DOHH2 (cell line): ENCODE data around the gene BCKDHA.

Source experiments
- H3F3A ChIP-seq: fragments of 200-600 bp; sonication (generic), shearing (Covaris generic); 2 replicates; pipeline ENCODE4 v1.6.0; 2016; ENCODE audit warnings: antibody characterized with exemption, mild to moderate bottlenecking; ENCODE audit not compliant: control insufficient read depth, insufficient read depth
- H3K27ac ChIP-seq: fragments of 200-600 bp; sonication (generic); 2 replicates; pipeline ENCODE4 v1.5.1; 2014; ENCODE audit warnings: low read depth, mild to moderate bottlenecking, low read length, moderate library complexity
- H3K27me3 ChIP-seq: fragments of 200-600 bp; sonication (generic); 2 replicates; pipeline ENCODE4 v1.6.1; 2014; ENCODE audit warnings: mild to moderate bottlenecking, low read length, mixed read lengths; ENCODE audit not compliant: control insufficient read depth
- H3K36me3 ChIP-seq: fragments of 200-600 bp; sonication (generic); 2 replicates; pipeline ENCODE4 v1.6.1; 2014; ENCODE audit warnings: mild to moderate bottlenecking, low read length, moderate library complexity, mixed read lengths; ENCODE audit not compliant: control insufficient read depth
- H3K4me1 ChIP-seq: fragments of 200-600 bp; sonication (generic); 2 replicates; pipeline ENCODE4 v1.6.1; 2014; ENCODE audit warnings: mild to moderate bottlenecking, low read length, mixed read lengths; ENCODE audit not compliant: control insufficient read depth
- H3K4me2 ChIP-seq: fragments of 200-600 bp; sonication (generic); 2 replicates; pipeline ENCODE4 v1.6.0; 2014; ENCODE audit warnings: mild to moderate bottlenecking, low read length, moderate library complexity
- H3K4me3 ChIP-seq: fragments of 200-600 bp; sonication (generic); 2 replicates; pipeline ENCODE4 v1.5.1; 2014; ENCODE audit warnings: mild to moderate bottlenecking, low read length, mixed read lengths
- H3K79me2 ChIP-seq: fragments of 200-600 bp; sonication (generic); 2 replicates; pipeline ENCODE4 v1.6.1; 2014; ENCODE audit warnings: mild to moderate bottlenecking, low read length, mixed read lengths; ENCODE audit not compliant: control insufficient read depth
- H3K9me2 ChIP-seq: fragments of 200-600 bp; sonication (generic); replicated peaks from 2 replicates; pipeline ENCODE4 v1.6.1; 2014; ENCODE audit warnings: mild to moderate bottlenecking, low read length, mixed read lengths; ENCODE audit not compliant: control insufficient read depth
- H3K9me3 ChIP-seq: fragments of 200-600 bp; sonication (generic); 2 replicates; pipeline ENCODE4 v1.6.1; 2014; ENCODE audit warnings: antibody characterized with exemption, low read length, mixed read lengths; ENCODE audit not compliant: control insufficient read depth, insufficient read depth
- H4K20me1 ChIP-seq: fragments of 200-600 bp; sonication (generic); 2 replicates; pipeline ENCODE4 v1.6.0; 2014; ENCODE audit warnings: low read depth, mild to moderate bottlenecking, antibody characterized with exemption, low read length, moderate library complexity; ENCODE audit not compliant: control insufficient read depth, insufficient read depth
- EZH2phosphoT487 ChIP-seq: fragments of 200-600 bp; sonication (generic); IDR thresholded peaks from 2 replicates; pipeline ENCODE4 v1.6.1; 2017; ENCODE audit warnings: borderline replicate concordance, mild to moderate bottlenecking, antibody characterized with exemption, low read length, moderate library complexity, mixed read lengths
- TF ChIP-seq, protein P1 (sequence below): fragments of 200-600 bp; sonication (generic); IDR thresholded peaks from one replicate; pipeline ENCODE4 v1.5.1; 2014; ENCODE audit warnings: antibody characterized with exemption, mild to moderate bottlenecking, low read depth, low read length; ENCODE audit not compliant: poor library complexity, severe bottlenecking

BCKDHA gene

DNA sequence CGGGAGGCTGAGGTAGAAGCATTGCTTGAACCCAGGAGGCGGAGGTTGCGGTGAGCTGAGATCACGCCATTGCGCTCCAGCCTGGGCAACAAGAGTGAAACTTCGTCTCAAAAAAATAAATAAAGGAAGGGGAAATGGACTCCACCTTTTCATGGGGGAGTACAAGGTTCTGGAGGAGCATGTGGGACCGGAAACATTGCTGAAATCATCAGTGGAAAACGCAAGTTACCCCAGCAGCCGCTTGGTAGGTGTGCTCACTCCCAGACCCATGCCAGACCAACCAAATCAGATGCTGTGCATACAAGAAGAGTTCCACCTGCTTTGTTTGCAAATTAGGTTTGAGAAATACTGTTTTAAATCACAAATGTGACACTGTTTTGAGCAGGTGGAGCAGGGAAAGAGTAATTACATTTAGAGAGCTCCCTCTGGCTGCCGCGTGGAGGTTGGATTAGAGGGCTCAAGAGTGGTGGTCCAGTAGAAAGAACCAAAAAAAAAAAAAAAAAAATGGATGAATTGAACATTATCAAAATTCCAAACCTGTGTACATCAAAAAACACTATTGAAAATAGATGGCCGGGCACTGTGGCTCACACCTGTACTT, 50.2 kb downstream of the BCKDHA start:
- Histone ChIP-seq H3K4me2 (no peak overlapping the region), H3K27me3 (peaks cover 5% of the 10 kb centered on the region; the same call in 1 of the 2 replicates), H3K27ac (no peak overlapping the region), H3K36me3 (no peaks in the 10 kb centered on the region), H3K4me1 (peaks cover 17% of the 10 kb centered on the region), H4K20me1 (no peaks in the 10 kb centered on the region), H3F3A (no peaks in the 10 kb centered on the region), H3K9me3 (no peaks in the 10 kb centered on the region), H3K9me2 (no peaks in the 10 kb centered on the region), H3K79me2 (no peaks in the 10 kb centered on the region), H3K4me3 (no peak overlapping the region)
- TF ChIP-seq, protein P1, sequence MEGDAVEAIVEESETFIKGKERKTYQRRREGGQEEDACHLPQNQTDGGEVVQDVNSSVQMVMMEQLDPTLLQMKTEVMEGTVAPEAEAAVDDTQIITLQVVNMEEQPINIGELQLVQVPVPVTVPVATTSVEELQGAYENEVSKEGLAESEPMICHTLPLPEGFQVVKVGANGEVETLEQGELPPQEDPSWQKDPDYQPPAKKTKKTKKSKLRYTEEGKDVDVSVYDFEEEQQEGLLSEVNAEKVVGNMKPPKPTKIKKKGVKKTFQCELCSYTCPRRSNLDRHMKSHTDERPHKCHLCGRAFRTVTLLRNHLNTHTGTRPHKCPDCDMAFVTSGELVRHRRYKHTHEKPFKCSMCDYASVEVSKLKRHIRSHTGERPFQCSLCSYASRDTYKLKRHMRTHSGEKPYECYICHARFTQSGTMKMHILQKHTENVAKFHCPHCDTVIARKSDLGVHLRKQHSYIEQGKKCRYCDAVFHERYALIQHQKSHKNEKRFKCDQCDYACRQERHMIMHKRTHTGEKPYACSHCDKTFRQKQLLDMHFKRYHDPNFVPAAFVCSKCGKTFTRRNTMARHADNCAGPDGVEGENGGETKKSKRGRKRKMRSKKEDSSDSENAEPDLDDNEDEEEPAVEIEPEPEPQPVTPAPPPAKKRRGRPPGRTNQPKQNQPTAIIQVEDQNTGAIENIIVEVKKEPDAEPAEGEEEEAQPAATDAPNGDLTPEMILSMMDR, result peak; percentile 14
- no peak for TF ChIP-seq EZH2phosphoT487

DNA sequence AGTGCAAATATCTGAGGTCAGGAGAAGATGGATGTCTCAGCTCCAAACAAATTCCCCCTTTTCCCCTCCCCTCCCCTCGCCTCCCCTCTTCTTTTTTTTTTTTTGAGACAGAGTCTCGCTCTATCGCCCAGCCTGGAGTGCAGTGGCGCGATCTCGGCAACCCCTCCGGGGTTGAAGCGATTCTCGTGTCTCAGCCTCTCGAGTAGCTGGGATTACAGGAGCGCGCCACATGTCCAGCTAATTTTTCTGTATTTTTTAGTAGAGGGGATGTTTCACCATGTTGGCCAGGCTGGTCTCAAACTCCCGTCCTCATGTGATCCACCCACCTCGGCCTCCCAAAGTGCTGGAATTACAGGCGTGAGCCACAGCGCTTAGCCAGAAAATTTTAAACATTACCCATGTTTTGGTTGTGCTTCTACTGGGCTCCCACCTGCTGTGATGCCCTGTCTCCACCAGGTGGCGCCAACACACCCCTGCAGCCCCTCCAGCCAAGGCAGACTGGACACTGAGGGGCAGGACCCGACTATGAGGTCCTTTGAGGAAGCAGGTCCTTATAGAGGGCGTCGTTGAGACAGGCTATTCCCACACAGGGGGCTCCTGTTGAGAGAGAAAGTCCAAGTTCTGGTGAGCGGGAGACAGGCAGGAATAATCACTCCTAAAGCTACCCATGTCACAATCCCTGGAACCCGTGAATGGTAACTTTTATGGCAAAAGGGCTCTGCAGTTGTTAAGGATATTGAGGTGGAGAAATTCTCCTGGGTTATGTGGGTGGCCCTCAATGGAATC, 51.7 kb downstream of the BCKDHA start:
- Histone ChIP-seq H3K79me2 (no peaks in the 10 kb centered on the region), H3F3A (no peaks in the 10 kb centered on the region), H3K4me3 (peak overlapping the region; percentile 40), H3K9me2 (no peaks in the 10 kb centered on the region), H3K9me3 (no peaks in the 10 kb centered on the region), H3K36me3 (no peaks in the 10 kb centered on the region), H3K4me1 (peaks cover 13% of the 10 kb centered on the region), H3K4me2 (peak overlapping the region; percentile 62), H3K27me3 (peaks cover 5% of the 10 kb centered on the region; the same call in 1 of the 2 replicates), H4K20me1 (no peaks in the 10 kb centered on the region), H3K27ac (no peak overlapping the region)
- TF ChIP-seq EZH2phosphoT487, result no peak
- TF ChIP-seq, protein P1, result peak; percentile 99

DNA sequence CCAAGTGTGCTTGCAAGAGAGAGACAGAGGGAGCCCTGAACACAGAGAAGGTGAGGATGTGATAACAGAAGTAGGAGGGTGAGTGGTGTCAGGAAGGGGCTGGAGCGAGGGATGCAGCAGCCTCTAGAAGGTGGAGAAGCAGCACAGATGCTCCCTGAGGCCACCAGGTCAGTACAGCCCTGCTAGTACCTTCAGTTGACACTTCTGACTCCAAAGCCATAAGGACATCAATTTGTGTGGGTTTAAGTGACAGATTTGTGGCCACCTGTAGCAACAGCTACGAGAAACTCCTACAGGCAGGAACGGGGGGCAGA, 52.2 kb downstream of the BCKDHA start:
- Histone ChIP-seq H3K4me1 (peaks cover 12% of the 10 kb centered on the region), H3K36me3 (no peaks in the 10 kb centered on the region), H3K27ac (no peak overlapping the region), H3K9me3 (no peaks in the 10 kb centered on the region), H3K4me2 (no peak overlapping the region), H3K27me3 (peaks cover 5% of the 10 kb centered on the region; the same call in 1 of the 2 replicates), H3K79me2 (no peaks in the 10 kb centered on the region), H4K20me1 (no peaks in the 10 kb centered on the region), H3K4me3 (no peak overlapping the region), H3F3A (no peaks in the 10 kb centered on the region), H3K9me2 (no peaks in the 10 kb centered on the region)
- no peak for TF ChIP-seq EZH2phosphoT487
- TF ChIP-seq, protein P1, result no peak
